GM19351 (cell line): ENCODE results near the gene REEP5.
"Not testable (repeated sequence)": the region's sequence is repeated elsewhere in the genome, so short reads cannot be mapped to it uniquely, and the experiment has no call there.

Experiments used
- ATAC-seq: cut with Tn5 transposase; IDR thresholded peaks from one replicate; pipeline ENCODE4 v1.9.1; 2021; ENCODE audit warnings: mild to moderate bottlenecking, moderate library complexity; ENCODE audit not compliant: unreplicated experiment

REEP5 gene

GRCh38 chr5:112921833-112922817, at the start of gene REEP5:
REEP5 (minus strand) TSS chr5:112922227; CDS start chr5:112922190, 37 bp downstream.
- peak; percentile 60 for ATAC-seq

DNA sequence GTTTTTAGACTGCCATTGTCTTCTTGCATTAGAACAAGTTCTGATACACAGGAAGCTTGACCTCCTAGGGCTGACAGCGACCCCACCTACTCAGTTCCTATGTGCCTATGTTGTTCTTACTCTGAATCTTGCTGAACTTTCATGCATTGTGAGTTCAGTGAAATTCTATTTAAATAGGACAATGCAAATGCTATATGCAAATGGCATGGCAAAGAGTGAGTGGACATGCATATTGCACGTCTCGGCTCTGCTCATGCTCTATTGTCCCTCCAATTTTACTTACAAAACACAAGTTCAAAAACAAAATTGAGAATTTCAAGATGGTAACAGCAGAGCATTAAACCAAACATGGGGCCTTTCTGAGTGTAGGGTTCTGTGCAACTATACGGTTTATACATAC, 49.2 kb upstream of the REEP5 start:
- no peak for ATAC-seq

DNA sequence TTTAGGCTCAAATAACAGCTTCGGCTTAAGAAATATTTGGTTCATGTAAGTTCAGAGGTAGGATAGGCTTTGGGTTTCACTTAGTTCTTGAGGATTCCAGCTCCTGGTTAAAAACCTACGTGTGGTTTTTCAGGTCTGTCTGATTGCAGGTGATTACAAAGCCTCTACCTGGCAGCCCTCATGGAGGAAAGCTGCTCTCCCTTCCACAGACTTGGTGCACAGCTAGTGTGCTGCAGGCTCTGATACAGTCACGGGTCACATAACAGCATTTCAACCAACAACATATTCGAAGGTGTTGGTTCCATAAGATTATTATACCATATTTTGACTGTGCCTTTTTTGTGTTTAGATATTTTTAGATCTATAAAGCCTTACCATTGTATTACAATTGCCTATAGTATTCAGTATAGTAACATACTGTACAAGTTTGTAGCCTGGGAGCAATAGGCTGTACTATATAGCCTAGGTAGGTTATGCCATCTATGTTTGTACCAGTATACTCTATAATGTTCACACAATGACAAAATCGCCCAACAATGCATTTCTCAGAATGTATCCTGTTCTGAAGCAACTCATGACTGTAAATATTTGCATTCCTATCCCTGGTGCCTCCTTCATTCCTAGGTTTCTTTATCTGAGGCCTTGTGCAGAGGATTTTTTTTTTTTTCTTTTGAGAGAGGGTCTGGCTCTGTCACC, 46.5 kb upstream of the REEP5 start:
- ATAC-seq: no peak

DNA sequence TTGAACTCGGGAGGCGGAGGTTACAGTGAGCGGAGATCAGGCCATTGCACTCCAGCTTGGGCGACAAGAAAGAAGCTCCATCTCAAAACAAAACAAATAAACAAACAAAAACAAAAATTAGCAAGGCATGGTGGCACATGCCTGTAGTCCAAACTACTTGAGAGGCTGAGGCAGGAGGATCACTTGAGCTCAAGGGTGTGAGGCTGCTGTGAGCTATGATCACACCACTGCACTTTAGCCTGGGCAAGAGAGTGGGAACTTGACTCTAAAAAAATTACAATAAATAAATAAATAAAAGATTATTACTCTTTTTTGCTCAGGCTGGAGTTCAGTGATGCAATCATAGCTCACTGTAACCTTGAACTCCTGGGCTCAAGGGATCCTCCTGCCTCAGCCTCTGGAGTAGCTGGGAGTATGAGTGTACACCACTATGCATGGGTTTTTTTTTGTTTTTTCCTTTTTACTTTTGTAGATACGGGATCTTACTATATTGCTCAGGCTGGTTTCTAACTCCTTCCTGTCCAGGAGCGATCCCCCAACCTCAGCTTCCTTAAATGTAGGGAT, 45.6 kb upstream of the REEP5 start:
- ATAC-seq: no peak

DNA sequence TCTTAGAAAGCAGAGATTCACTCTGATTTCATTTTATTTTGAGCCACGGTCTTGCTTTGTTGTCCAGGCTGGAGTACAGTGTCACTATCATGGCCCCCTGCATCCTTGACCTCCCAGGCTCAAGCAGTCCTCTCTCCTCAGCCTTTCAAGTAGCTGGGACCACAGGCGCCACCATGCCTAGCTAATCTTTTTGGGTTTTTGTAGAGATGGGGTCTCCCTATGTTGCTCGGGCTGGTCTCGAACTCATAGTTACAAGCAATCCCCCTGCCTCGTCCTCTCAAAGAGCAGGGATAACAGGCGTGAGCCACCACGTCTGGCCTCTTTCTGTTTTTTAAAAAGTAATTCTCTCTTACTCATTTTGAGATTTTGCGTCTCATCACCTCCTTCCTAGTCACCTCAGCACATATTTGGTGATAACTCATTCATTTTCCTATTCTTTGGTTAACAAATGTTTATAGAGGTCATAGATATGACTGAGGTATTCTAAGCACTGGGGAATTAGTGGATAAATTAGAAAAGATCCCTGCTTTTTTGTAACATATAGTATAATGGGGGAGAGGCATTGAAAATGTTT, 43.8 kb upstream of the REEP5 start:
- no peak for ATAC-seq

DNA sequence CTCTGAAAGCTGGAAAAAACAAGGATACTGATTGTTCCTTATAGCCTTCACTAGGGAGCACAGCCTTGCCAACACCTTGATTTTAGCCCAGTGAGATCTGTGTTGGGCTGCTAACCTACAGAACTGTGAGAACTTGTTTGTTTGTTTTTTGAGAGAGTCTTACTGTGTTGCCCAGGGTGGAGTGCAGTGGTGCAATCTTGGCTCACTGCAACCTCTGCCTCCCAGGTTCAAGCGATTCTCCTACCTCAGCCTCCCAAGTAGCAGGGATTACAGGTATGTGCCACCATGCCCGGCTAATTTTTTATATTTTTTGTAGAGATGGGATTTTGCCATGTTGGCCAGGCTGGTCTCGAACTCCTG, 41.3 kb upstream of the REEP5 start:
- ATAC-seq: not testable (repeated sequence)

GRCh38 chr5:112960863-112961504, 39.0 kb upstream of the REEP5 start:
- no peak for ATAC-seq

DNA sequence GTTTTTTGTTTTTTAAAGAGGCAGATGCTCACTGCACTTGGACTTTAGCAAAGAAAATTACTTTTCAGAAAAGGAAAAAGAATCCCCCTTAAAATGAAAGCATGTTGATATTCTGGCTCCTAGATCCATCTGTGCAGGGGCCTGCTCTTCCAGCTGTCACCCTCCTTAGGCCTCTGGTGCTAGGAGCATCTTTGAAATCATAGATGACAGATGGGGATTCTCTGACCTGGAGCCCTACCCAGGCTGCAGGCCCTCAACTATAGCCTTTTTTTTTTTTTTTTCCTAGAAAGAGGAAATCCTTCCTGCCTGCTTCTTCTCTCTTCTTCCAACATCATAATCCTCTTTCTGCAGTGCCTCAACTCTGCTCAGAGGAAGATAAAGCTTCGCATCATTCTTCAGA, 38.3 kb upstream of the REEP5 start:
- ATAC-seq: no peak

DNA sequence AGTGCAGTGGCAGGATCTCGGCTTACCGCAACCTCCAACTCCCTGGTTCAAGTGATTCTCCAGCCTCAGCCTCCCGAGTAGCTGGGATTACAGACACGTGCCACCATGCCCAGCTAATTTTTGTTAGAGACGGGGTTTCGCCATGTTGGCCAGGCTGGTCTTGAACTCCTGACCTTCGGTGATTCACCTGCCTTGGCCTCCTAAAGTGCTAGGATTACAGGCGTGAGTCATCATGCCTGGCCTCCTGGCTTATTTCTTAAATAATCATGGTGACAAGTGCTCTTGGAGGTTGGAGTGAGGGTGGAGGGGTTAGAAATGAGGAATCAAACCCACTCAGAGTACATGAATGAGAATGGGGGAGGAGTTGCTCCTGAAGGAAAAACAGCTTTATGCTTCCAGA, 37.8 kb upstream of the REEP5 start:
- ATAC-seq: not testable (repeated sequence)

DNA sequence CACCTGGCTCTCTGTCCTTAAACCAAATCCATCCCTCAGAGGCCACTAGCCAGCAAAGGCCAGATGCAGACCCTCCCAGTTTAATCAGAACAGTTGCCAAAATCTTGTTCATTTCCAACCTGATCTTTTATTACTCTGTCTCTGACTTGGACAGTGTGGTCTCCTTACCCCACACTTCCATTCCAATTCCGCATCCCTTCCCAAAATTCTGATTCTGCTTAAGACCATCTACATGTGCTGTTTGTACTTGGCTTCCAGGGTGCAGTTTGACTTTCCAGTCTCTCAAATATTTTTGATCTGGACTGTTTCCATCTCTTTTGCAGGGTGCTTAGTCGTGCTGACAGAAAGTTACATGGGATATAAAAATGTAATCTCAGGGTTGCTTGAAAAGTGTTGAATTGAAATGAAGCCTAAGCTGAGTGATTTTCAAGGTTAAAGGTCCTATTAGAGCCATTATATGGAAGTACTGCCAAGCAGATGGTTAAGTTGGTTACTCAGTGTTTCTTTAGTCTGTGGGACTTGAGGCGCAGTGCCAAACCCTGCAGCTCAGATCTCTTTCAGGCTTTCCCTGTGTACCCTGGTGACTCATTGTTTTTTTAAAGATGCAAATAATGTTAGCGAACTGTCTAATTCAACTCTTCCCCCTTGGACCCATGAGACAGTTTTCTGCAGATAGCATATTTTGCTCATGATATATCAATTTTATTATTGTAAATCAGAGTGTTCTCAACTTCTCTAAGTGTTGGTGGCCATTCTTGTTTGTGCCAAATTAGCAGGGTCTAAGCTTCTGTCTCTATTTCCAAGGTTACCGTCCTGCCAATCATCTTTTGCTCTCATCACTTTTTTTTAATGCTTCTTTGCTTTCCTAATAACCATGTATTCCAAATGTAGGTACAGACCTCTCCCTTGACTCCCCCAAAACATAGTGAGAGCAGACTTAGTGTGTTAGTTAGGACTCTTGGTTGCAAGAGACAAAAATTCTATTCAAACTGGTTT, 36.4 kb upstream of the REEP5 start:
- peak; percentile 73 for ATAC-seq

DNA sequence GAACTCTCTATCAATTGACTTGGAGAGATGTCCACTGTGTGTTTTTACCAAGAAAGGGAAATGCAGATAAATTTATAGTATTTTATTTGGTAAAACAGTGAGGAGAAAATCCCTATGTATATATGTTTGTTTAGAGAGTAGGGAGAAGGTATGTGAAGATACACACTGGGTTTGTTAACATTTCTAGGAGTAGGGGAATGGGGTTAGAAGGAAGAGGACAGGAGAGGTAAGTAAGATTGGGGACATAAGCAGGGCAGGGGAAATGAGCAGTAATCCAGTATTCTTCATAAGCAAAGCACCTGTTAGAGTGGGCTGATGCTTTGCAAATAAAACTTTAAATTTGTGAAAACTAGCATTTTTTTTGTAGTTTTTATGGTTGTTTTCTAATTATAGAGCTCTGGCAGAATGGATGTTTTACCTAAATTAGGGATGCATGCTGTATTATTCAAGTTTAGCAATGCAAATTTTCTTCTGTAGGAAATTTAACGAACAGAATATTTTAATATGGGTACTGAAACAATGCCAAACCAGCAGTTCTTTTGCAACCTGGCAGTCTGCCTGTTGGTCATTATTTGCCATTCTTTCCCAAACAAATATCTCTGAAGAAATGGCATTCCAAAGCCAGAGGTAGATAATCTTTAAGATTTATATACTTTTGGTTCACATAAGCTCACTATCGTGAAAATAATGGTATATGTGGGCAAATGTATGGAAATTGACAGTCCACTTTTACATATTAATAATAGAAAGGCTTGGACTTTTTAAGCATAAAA, 35.2 kb upstream of the REEP5 start:
- no peak for ATAC-seq

DNA sequence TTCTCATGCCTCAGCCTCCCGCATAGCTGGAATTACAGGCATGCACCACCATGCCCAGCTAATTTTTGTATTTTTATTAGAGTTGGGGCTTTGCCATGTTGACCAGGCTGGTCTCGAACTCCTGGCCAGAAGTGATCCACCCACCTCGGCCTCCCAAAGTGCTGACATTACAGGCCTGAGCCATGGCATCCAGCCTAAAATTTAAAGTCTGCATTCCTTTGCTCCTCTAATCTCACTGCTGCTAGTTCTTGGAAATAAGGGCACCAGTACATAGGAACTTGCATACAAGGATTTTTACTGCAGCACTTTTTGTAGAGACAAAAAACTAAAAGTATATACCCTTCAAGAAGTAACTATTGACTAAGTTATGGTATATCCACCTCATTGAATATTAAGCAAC, 34.6 kb upstream of the REEP5 start:
- ATAC-seq: no peak

DNA sequence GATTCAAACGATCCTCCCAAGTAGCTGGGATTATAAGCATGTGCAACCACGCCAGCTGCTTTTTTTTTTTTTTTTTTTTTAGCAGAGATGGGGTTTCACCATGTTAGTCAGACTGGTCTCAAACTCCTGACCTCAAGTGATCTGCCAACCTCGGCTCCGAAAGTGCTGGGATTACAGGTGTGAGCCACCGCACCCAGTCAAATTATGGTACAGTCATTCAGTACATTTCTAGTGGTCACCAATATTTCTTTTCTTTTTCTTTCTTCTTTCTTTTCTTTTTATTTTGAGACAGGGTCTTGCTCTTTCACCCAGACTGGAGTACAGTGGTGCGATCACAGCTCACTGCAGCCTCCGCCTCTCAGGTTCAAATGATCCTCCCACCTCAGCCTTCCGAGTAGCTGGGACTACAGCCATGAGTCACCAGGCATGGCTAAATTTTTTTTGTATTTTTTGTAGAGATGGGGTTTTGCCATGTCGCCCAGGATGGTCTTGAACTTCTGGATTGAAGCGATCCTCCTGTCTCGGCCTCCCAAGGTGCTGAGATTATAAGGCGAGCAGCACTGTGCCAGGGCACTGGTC, 29.2 kb upstream of the REEP5 start:
- peak; percentile 94 for ATAC-seq

DNA sequence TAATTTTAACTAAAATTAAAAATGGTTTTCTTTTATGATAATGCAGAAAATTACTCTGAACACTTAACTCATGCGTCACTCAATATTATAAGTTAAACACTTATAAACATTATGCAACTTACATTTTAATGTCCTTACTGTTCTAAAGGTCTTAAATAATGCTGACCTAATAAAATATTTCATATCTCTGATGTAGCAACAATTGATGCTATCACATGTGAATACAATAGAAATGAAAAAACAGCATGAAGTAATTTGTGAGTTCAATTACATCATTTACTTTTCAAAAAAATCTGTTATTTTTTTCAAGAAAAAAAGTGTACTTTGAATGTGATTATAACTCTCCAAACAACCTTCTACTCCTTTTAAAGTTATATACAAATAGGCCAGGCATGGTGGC, 26.4 kb upstream of the REEP5 start:
- ATAC-seq: no peak

GRCh38 chr5:112940670-112941069, 18.6 kb upstream of the REEP5 start:
- no peak for ATAC-seq

DNA sequence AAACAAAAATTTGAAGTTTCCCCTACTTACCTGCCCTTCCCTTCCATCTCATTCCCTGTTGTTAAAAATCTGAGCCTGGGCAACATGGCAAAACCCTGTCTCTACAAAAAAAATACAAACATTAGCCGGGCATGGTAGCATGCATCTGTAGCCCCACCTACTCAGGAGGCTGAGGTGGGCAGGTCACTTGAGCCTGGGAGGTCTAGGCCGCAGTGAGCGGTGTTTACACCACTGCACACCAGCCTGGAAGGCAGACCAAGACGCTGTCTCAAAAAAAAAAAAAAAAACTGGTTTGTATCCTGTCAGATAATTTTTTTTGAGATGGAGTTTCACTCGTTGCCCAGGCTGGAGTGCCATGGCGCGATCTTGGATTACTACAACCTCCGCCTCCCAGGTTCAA, 16.3 kb upstream of the REEP5 start:
- no peak for ATAC-seq

GRCh38 chr5:112935675-112936074, 13.6 kb upstream of the REEP5 start:
- ATAC-seq: no peak

GRCh38 chr5:112934366-112934663, 12.3 kb upstream of the REEP5 start:
- ATAC-seq: no peak
